NCI-H446 treated with DMSO at 0.1 percent for 48 hours (cell line): ENCODE data around the gene NPVF.

Experiments
- DNase-seq: peaks from one replicate; lab custom pipeline; 2025; lab: John Stamatoyannopoulos, UW

NPVF gene, protein sequence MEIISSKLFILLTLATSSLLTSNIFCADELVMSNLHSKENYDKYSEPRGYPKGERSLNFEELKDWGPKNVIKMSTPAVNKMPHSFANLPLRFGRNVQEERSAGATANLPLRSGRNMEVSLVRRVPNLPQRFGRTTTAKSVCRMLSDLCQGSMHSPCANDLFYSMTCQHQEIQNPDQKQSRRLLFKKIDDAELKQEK

DNA sequence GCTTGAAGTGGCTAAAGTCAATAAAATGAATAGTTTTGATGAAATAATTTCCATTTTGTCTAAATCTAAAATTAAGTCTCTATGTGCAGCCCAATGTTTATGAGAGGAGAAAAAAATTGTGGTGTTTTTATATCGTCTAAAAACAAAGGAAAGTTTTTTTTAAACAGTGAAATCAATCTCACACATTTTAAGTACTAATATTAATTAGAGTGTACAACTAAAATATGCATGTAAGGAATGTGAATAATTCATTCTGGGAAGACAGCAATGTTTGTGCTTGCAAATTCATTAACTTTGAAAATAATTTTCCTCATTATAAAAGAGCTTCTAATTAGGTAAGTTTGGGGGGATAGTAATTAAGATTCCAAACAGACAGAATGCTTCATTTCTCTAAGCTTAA is at the start of gene NPVF:
TSS of gene NPVF (minus strand) at position 101 of the 400 bp plus-strand sequence. CDS start at position 54, 47 bp downstream.
- no peak for DNase-seq

DNA sequence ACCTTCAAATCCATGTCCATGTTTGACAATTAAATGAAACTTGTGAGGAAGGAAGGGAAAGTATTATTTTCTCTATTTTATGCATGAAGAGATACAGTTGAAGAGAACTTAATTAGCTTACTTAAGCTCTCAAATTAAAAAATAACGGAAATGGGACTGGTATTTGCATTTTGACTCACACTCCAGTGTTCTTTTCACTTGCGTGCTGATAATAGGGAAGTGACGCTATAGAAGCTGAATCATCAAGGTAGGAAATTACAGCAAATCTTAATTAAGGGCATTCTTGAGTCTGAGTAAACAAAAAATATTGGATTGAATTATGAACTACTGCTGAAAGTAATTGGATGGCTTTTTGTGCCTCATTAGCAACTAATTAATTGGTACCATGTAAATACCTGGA is 44.0 kb upstream of the NPVF start:
- DNase-seq = no peak

DNA sequence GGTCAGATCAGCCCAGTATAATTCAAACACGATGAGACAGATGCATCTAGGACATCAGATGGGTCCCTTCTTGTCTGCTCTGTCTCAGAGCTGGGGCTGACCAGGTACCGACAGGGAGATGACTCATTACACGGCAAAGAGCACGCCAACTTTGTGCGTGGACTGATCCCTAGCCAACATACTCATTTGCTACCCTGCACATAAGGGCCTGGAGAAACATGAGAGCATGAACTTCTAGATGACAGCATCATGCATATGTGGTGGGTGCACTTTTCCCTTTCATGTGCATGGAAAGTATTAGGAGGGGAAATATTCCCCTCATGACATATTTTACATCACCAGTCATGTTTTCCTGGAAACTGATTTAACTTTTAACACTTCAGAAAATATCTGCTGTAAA is 35.1 kb upstream of the NPVF start:
- DNase-seq = no peak

DNA sequence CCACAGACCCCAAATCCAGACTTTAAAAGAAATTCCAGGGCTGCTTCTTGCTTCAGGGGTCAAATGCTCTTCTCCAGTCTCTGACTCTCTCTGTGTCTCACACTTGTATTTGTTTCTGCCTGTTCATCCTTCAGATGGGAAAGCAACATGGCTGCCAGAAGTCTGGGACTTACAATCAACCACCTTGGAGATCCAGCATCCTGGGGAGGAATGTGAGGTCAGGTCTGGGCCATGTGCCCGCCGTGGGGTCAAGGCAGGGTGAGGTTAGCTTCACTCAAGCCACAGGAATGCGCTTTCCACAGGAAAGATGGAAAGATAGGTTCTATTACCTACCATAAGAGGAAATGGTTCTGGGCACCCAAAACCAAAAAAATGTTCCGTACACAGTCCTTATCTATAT is 34.3 kb upstream of the NPVF start:
- DNase-seq = no peak

DNA sequence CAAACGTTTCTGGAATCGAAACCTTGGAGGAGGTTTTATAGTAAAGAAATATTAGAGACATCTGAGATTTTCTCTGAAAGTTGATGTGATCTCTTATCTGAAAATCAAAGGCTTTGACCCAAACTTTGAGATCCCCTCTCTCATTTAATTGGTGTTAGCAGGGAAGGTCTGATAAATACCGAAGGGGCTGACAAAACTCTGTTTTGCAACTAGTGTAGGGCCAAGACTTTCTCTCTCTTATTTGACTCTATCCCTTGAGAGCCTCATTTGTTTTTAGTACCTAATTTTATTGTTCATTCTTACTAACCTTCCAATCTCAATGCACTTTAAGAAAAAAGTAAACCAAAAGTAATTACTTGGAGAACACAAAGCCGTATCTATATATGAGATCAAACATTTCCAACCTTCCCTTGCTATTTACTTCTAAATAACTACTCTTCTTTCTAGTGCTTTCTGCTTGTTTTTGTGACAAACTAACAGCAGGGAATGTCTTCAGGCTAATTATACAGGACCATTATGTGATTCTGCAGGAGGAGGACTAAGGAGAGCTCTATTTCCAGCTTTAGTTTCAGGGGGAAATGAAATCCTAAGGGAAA is 33.4 kb upstream of the NPVF start:
- DNase-seq = no peak

DNA sequence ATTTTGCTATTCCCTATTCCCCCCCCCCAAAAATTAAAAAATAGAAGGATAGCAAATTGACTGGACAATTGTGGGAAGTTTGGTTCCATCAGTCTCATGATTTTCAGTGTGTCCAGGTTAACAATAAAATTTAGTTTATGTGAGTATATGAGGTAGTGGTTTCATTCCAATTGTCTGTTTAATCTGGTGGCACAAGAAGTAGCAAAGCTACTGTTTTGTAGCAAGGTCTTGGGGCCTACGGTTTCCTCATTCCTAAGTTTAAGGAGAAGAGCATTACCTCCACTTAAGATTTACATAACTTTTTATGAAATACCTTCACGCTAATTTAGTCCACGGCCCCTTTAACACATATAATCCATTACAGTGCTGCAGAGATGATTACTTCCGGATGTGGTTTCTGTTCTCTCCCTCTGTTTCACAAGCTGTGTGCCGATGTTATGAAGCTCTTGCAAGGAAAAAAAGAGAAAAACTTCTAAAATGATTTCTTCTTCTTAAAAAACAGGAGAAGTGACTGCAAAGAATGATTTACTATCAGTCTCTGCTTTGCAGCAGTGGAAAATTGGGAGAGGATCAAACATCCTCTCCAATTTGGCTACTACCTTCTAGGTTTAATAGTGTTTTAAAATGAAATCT is 32.7 kb upstream of the NPVF start:
- no peak for DNase-seq

DNA sequence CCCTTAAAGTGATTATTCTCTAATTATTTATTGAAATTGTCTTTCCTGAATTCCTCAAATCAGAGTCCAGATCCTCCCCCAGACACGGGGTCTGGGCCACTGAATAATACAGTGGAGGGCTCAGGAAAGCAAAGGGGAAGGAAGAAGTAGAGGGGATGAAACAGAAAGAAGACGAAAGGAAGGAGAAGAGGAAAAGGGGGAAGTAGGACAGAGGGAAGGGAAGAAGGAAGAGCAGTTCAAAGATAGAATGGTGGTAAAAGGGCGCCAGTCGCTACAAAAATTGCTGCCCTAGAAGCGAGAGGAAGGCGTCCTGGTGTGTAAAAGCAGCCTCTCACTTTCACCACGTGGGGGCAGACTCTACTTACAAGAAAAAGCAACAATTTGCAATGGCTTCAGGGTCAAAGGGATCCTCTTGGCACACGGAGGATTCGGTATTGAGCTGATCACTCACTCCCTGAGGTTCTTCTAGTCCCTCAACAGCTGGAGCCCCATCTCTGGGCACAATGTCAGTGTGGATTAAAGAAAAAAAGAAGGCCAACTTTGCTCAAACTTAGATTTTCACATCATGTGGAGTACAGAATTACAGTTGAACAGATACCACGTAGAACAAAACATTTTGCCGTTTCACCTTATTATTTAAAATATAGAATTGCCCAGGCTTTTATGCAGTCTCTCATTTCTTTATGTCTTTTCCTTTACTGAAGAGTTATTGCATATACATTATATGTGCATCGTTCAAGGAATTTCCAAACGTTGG is 31.4 kb upstream of the NPVF start:
- DNase-seq = peak; percentile 80

DNA sequence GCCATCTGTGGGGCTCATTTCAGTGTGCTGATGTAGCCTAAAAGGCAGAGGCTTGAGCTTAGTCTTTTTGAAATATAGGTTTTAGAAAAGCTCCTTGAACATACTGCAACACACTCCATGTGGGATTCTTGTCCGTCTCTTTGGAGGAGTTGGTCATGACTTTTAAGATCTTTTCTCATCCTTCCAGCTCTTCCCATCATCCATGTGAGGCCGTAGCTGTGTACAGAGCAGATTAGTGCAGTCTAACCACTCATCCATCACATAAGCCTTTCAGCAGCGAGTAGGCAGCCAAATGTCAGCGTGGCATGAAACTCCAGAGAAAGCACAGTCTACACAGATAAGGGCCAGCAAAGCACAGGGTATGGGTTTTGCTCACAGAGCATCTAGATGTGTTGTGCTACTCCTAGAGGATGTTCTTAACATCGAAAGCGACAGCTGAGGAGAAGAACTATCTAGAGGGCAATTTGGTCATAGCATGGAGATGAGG is 28.1 kb upstream of the NPVF start:
- DNase-seq = peak; percentile 81

DNA sequence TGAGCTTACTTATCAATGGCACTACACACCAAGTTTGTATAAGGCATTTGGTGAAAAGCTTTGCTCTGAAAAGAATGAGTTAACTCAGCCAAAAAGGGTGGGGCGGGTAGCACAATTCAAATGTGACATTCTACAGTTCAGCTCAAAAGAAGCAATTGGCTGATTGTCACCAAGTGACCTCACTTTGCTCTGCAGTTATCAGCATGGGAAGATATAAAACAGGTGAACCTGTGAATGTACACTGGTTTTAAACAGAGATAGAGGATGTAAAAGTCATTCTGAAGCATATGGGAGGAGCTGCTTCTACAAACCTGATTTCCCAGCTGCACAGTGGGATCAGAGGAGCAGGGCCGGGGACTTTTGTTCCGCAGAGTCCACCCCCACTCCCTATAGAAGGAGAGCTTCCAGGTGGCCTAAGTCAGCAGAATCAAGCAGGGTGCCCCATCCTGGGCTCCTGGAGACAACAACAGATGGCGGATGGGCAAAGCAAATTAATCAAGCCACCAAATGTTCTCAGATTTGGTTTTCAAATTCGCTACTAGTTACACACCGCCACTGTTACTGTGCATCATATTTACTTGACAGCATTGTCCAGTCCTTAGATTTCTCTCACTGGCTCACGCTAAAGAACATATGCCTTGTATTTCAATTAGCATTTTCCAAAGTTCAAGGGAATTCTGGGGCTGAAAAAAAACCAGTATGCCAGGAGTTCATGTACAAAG is 27.5 kb upstream of the NPVF start:
- DNase-seq = peak; percentile 83

DNA sequence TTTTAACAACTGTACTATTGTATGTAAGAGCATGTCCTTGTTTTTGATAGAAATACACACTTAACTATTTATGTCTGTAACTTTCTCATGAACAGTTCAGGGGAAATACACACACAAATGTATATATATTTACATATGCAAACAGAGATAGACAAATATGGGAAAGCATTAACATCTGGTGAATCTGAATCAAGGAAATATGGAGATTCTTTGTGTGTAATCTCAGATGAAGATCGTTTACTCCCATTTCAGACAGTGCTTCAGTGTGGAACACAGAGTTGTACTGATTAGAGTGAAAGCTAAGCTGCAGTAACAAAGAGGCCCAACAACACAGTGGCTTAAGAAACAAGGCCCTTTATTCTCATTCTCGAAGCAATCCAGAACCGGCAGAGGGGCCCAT is 26.3 kb upstream of the NPVF start:
- no peak for DNase-seq

DNA sequence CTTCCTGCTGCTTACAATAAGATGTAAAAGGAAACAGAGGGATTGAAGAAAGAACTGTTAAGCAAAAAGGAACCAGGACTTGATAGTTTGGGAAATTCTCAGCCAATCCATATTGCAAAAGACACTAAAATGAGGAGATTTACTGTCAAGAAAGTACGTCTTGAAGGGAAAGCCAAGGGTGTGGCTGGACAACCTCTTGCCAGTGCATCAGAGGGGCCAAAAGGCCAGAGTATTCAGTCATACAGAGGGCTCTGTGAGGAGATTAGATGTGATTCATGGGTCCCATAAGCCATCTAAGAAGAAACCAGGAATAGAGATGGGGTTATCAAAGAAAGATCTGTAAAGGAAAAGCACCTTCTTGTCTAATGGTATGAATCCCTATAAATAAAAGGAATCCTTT is 25.4 kb upstream of the NPVF start:
- DNase-seq = no peak

DNA sequence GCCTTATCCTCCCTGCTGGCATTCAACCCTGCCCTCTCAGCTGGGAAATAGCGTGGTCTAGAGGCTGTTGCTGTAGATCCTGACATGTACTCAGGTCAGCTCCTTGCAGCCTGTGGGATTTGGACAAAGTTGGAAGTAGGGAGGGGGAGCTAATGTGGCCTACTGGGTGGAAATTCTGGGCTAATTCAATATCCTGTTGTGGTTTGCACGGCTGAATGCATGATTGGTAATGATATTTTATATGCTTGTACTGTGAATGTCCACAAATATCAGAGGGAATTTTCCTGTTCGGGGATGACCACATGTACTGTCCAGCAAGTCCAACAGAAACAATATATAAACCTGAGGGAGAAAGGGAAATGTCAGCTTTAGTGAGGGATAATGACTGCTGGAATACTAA is 22.1 kb upstream of the NPVF start:
- no peak for DNase-seq

DNA sequence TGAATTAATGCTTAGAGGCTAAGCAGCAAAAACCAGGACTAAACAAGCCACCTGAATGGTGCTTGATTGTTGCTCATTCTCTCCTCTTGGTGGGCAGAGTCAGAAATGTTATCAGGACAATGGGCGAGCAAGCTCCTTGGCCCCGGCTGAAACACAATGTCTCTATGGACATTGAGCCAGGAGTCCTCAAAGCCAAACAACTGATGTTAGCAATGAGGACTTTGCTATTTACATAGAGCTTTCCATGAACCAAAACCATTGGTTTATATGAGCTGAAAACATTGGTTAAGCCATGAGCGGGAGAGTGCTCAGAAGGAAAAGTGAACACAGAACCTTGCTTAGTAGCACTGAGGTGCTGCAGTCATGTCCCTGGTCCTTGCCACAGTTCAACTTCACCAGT is 21.5 kb upstream of the NPVF start:
- no peak for DNase-seq

DNA sequence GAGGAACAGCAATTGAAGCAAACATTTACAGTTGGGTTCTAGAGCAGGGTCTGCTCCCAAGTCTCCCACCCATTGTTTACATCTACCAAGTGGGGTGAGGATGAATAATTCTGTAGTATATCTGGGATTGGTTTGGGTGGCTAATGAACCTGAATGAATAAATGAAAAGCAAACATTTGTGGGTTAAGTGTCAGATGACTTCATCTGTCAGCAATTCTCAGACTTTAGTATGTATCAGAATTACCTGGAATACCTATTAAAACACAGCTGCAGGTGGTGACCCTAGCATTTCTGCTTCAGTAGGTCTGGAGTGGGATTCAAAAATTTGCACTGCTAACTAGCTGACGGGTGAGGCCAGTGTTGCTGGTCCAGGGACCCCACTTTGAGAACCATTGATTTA is 18.0 kb upstream of the NPVF start:
- no peak for DNase-seq

DNA sequence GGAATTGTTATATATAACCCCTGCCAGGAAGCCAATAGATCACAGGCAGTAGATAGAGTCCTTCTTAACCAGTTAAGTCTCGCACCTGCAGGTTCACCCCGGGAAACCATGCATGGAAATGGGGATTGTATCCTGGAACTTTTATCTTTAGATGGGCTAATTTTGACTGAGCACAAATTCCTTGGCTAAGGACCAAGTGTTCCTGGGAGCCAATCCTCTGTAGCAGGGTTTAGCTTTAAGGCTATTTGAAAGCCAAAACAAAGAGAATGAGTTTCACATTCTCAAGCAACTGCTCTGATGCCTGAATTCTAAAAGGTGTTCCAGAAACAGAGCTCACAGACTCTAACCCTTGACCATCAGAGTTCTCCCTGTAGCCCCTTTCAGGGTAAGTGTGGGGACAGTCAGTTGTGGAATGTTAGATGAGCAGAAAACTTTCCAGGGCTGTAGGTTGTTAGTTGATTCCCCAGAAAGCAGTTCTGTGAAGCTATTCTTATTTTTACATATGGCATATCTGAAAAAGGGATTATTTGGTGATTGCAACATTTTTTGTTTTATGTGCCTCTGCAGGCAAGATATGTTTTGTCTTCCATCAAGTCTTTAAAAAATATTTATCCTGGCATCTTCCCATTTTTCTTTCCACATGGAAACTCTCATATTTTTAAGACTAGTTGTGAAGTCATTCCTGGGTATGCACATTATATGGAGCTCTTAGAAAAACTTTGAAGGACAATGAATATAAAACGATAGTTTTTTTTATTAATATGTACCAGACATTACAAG is 16.2 kb upstream of the NPVF start:
- DNase-seq = no peak

DNA sequence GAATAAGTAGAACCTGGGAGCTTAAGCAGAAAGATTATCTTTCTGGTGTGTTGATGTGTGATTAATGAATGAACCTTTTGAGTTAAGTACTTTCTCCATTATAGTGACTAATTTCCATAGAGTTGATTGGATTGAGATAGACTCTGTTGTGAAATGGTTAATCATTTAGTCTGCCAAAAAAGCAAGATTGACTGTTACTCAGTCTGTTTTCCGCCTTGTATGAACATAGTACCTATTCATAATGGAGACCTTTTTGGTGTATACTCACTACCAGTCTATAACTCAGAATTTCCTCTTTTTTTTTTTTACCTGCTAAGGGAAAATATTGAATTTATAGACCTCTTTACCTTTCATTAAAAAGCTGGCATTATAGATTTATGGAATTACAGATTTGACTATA is 14.4 kb upstream of the NPVF start:
- DNase-seq = no peak

DNA sequence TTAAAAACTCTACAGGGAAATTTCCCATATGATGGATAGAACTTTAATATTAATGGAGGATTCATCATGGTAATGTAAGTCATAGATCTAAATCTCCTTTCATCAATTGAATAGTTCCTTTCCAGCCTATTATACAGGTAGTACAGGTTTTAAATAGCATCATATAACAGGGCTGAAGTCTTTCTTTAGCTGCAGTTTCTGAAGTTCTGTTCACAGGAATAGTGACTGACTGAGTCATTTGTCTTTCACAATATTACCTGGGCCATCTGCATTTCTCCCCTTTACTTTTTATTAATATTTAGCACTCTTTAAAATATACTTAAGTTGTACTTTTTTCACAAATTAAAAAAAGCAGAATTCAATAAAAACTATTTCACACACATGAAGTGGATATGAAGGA is 12.6 kb upstream of the NPVF start:
- DNase-seq = no peak

DNA sequence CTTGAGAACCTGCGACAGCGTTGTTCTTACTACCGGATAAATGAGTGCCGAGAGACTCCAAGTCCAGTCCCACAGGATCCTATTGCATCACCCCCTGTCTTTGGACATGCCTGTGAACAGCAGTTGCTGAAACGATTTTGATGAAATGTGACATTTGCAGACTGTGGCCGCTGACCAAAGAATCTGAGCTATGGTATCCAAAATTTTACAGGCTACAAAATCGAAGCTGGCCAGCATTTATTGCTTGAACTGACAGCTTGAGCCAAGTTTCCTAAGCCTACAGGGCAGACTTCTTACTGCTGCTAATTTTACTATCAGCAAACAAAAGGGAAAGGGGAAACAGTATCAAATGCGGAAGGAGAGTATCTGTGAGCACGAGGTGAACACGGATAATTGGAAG is 12.1 kb upstream of the NPVF start:
- DNase-seq = no peak

DNA sequence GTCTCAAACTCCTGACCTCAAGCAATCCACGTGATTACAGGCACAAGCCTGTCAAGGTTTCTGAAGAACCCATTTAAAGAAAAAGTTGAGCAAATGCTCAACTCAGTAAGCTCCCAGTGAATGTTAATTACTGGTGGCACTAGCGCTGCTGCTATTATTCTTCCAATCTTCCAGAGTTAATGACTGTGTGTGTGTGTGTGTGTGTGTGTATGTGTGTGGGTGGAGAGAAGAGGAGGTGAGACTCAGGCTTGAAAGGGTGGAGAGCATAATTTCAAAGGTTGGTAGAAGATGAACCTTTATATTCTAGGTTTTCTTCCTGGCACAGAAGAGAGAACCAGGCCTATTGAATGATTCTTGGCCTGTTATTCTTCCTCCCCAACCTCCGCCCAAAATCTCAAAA is 11.6 kb upstream of the NPVF start:
- DNase-seq = no peak

DNA sequence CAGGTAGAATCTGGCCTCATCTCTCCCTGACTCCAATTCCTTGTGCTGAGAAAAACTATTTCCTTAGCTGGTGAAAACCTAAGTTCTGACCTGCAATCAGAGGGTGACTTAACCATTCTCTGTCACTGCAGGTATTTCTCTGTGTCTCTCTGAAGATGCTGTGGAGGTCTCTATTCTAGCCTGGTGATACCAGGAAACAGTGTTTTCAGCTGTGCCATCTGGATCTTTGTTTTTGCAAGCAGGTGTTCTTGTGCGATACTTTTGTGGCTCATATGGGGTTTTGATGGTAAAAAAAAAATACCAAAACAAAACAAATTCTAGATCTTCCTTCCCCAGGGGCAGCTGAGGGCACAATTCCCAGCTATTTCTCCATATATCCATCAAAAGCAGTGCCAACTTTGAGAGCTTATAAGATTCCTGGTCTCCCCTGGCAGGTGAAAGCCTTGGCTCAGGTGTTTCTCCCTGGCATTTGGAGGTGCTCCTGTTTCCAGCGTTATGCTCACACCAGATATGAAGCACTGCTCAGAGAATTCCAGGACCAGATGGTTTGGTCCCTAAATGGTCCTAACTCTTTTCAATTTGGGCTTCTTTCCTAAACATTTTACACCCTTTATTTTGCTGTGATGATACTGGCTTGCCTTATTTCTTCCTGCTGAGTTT is 9.9 kb upstream of the NPVF start:
- DNase-seq = no peak

DNA sequence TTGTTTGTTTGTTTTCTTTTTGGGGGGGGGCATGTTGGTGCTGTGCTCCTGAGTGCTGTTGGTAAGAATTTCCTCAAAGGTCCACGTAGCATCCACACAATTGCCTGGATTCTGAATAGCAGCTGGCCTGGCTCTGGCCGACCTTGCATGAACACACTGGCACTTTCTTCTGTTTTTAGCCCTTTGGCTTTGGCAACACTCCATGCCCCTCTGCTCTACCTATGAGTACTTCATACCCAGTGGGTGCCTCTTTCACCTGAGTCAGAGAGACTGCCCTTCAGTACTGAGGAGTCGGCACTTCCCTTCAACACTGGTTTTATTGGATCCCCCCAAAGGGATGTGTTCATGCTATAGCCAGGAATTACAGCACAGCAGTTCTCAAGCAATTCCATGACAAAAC is 7.2 kb upstream of the NPVF start:
- no peak for DNase-seq
